HUES48 (cell line): ENCODE data around the gene RDH14.
A peak's percentile ranks its signal among the peaks of the same experiment; 100 is the strongest.

Source experiments
- H3K27ac ChIP-seq: one replicate; pipeline ENCODE4 v1.7.0; 2013; ENCODE audit warnings: low read depth, low read length, inconsistent platforms
- H3K27me3 ChIP-seq: 2 replicates; pipeline ENCODE4 v1.6.1; 2013; ENCODE audit warnings: mild to moderate bottlenecking, low read length; ENCODE audit not compliant: control insufficient read depth, insufficient read depth
- H3K36me3 ChIP-seq: 2 replicates; pipeline ENCODE4 v1.6.1; 2013; ENCODE audit warnings: low read length; ENCODE audit not compliant: control insufficient read depth, insufficient read depth
- H3K4me1 ChIP-seq: 2 replicates; pipeline ENCODE4 v1.6.1; 2013; ENCODE audit warnings: mild to moderate bottlenecking, low read length; ENCODE audit not compliant: control insufficient read depth, insufficient read depth
- H3K4me3 ChIP-seq: 2 replicates; pipeline ENCODE4 v1.5.1; 2013; ENCODE audit warnings: mild to moderate bottlenecking, low read depth, low read length
- H3K9ac ChIP-seq: 2 replicates; pipeline ENCODE4 v1.6.1; 2013; ENCODE audit warnings: mild to moderate bottlenecking, low read depth, low read length, moderate library complexity
- H3K9me3 ChIP-seq: 2 replicates; pipeline ENCODE4 v1.6.1; 2013; ENCODE audit warnings: low read length; ENCODE audit not compliant: control insufficient read depth, insufficient read depth

Gene RDH14

GRCh38 chr2:18560031-18560796, at the start of gene RDH14:
RDH14 (minus strand) TSS chr2:18560653; CDS start chr2:18560572, 81 bp downstream.
- peak within 1 kb of the TSS; percentile 96 for H3K4me3 ChIP-seq
- H3K27me3 ChIP-seq = no peaks in the 10 kb centered on the region
- peaks cover 7% of the 10 kb centered on the region for H3K36me3 ChIP-seq
- peaks cover 9% of the 10 kb centered on the region for H3K4me1 ChIP-seq
- H3K27ac ChIP-seq = peak within 1 kb of the TSS; percentile 84
- H3K9ac ChIP-seq = peak within 1 kb of the TSS; percentile 84
- no peaks in the 10 kb centered on the region for H3K9me3 ChIP-seq

- Histone ChIP-seq H3K9ac (no peak overlapping the region), H3K36me3 (no peaks in the 10 kb centered on the region), H3K4me1 (no peaks in the 10 kb centered on the region), H3K27me3 (no peaks in the 10 kb centered on the region), H3K4me3 (no peak overlapping the region), H3K27ac (no peak overlapping the region), H3K9me3 (no peaks in the 10 kb centered on the region)
These were observed 49.6 kb upstream of the RDH14 start for GRCh38 chr2:18610090-18610489.

GRCh38 chr2:18605115-18605514, 44.7 kb upstream of the RDH14 start:
- no peaks in the 10 kb centered on the region for H3K27me3 ChIP-seq
- H3K36me3 ChIP-seq = no peaks in the 10 kb centered on the region
- no peak overlapping the region for H3K9ac ChIP-seq
- no peak overlapping the region for H3K27ac ChIP-seq
- no peaks in the 10 kb centered on the region for H3K9me3 ChIP-seq
- no peak overlapping the region for H3K4me3 ChIP-seq
- H3K4me1 ChIP-seq = no peaks in the 10 kb centered on the region

GRCh38 chr2:18604531-18604885, 44.1 kb upstream of the RDH14 start:
- Histone ChIP-seq H3K27ac (no peak overlapping the region), H3K36me3 (no peaks in the 10 kb centered on the region), H3K4me3 (no peak overlapping the region), H3K9ac (no peak overlapping the region), H3K4me1 (no peaks in the 10 kb centered on the region), H3K27me3 (no peaks in the 10 kb centered on the region), H3K9me3 (no peaks in the 10 kb centered on the region)

GRCh38 chr2:18603854-18604530, 43.5 kb upstream of the RDH14 start:
- Histone ChIP-seq H3K36me3 (no peaks in the 10 kb centered on the region), H3K27ac (no peak overlapping the region), H3K9me3 (no peaks in the 10 kb centered on the region)

GRCh38 chr2:18602298-18602697, 41.8 kb upstream of the RDH14 start:
- H3K4me3 ChIP-seq = no peak overlapping the region

More at GRCh38 chr2:18603854-18604530, 43.5 kb upstream of the RDH14 start:
- Histone ChIP-seq H3K27me3 (no peaks in the 10 kb centered on the region), H3K9ac (no peak overlapping the region), H3K4me3 (no peak overlapping the region), H3K4me1 (no peaks in the 10 kb centered on the region)

GRCh38 chr2:18600255-18600613, 39.8 kb upstream of the RDH14 start:
- no peak overlapping the region for H3K27ac ChIP-seq
- H3K9ac ChIP-seq = no peak overlapping the region

More at GRCh38 chr2:18602298-18602697, 41.8 kb upstream of the RDH14 start:
- H3K9ac ChIP-seq = no peak overlapping the region
- no peaks in the 10 kb centered on the region for H3K9me3 ChIP-seq
- H3K36me3 ChIP-seq = no peaks in the 10 kb centered on the region
- H3K27ac ChIP-seq = no peak overlapping the region
- no peaks in the 10 kb centered on the region for H3K27me3 ChIP-seq
- H3K4me1 ChIP-seq = no peaks in the 10 kb centered on the region

GRCh38 chr2:18599509-18600254, 39.2 kb upstream of the RDH14 start:
- Histone ChIP-seq H3K9me3 (no peaks in the 10 kb centered on the region), H3K27ac (no peak overlapping the region), H3K4me1 (no peaks in the 10 kb centered on the region), H3K27me3 (no peaks in the 10 kb centered on the region), H3K36me3 (no peaks in the 10 kb centered on the region), H3K4me3 (no peak overlapping the region), H3K9ac (no peak overlapping the region)

More at GRCh38 chr2:18600255-18600613, 39.8 kb upstream of the RDH14 start:
- Histone ChIP-seq H3K4me1 (no peaks in the 10 kb centered on the region), H3K36me3 (no peaks in the 10 kb centered on the region), H3K4me3 (no peak overlapping the region), H3K9me3 (no peaks in the 10 kb centered on the region), H3K27me3 (no peaks in the 10 kb centered on the region)

GRCh38 chr2:18598848-18599484, 38.5 kb upstream of the RDH14 start:
- Histone ChIP-seq H3K36me3 (no peaks in the 10 kb centered on the region), H3K9ac (no peak overlapping the region), H3K27me3 (no peaks in the 10 kb centered on the region), H3K4me3 (no peak overlapping the region), H3K27ac (no peak overlapping the region), H3K4me1 (no peaks in the 10 kb centered on the region), H3K9me3 (no peaks in the 10 kb centered on the region)

GRCh38 chr2:18597618-18598017, 37.2 kb upstream of the RDH14 start:
- Histone ChIP-seq H3K36me3 (no peaks in the 10 kb centered on the region), H3K9me3 (no peaks in the 10 kb centered on the region), H3K27ac (no peak overlapping the region), H3K4me3 (no peak overlapping the region), H3K9ac (no peak overlapping the region), H3K27me3 (no peaks in the 10 kb centered on the region), H3K4me1 (no peaks in the 10 kb centered on the region)
